Loucy (cell line): ENCODE data around the gene ZNF280D.

ENCODE experiments used
- H2AFZ ChIP-seq: fragments of 200-600 bp; sonication (generic); 2 replicates; pipeline ENCODE4 v1.6.0; 2016; ENCODE audit warnings: antibody characterized with exemption, mild to moderate bottlenecking, low read length, moderate library complexity
- H3F3A ChIP-seq: fragments of 200-600 bp; 2 replicates; pipeline ENCODE4 v1.6.0; 2016; ENCODE audit warnings: antibody characterized with exemption, low read depth, mild to moderate bottlenecking
- H3K27me3 ChIP-seq: fragments of 200-600 bp; sonication (generic); 2 replicates; pipeline ENCODE4 v1.6.1; 2014; ENCODE audit warnings: low read length, mild to moderate bottlenecking; ENCODE audit not compliant: insufficient read depth, poor library complexity, severe bottlenecking
- H3K36me3 ChIP-seq: fragments of 200-600 bp; sonication (generic); 2 replicates; pipeline ENCODE4 v1.6.1; 2016; ENCODE audit warnings: low read length; ENCODE audit not compliant: insufficient read depth
- H3K4me1 ChIP-seq: fragments of 200-600 bp; sonication (generic); 2 replicates; pipeline ENCODE4 v1.5.1; 2014; ENCODE audit warnings: low read length, mild to moderate bottlenecking; ENCODE audit not compliant: insufficient read depth, poor library complexity, severe bottlenecking
- H3K4me2 ChIP-seq: fragments of 200-600 bp; sonication (generic); 2 replicates; pipeline ENCODE4 v1.6.0; 2014; ENCODE audit warnings: antibody characterized with exemption, low read length, low read depth, mild to moderate bottlenecking; ENCODE audit not compliant: poor library complexity, severe bottlenecking
- H3K4me3 ChIP-seq: fragments of 200-600 bp; sonication (generic); 2 replicates; pipeline ENCODE4 v1.5.1; 2014; ENCODE audit warnings: low read length, mild to moderate bottlenecking, mixed read lengths; ENCODE audit not compliant: poor library complexity, severe bottlenecking
- H3K79me2 ChIP-seq: fragments of 200-600 bp; sonication (generic); 2 replicates; pipeline ENCODE4 v1.6.1; 2014; ENCODE audit warnings: low read length; ENCODE audit not compliant: insufficient read depth
- H3K9ac ChIP-seq: fragments of 200-600 bp; sonication (generic); 2 replicates; pipeline ENCODE4 v1.6.0; 2014; ENCODE audit warnings: mild to moderate bottlenecking, low read depth, low read length, moderate library complexity; ENCODE audit not compliant: poor library complexity, severe bottlenecking
- H3K9me2 ChIP-seq: fragments of 200-600 bp; sonication (generic); replicated peaks from 2 replicates; pipeline ENCODE4 v1.6.1; 2016; ENCODE audit warnings: low read depth, low read length, mixed read lengths
- H3K9me3 ChIP-seq: fragments of 200-600 bp; sonication (generic); 2 replicates; pipeline ENCODE4 v1.6.1; 2014; ENCODE audit warnings: mild to moderate bottlenecking, antibody characterized with exemption, low read length, low read depth; ENCODE audit not compliant: insufficient read depth
- H4K20me1 ChIP-seq: fragments of 200-600 bp; sonication (generic); 2 replicates; pipeline ENCODE4 v1.6.0; 2014; ENCODE audit warnings: antibody characterized with exemption, low read length, mild to moderate bottlenecking; ENCODE audit not compliant: insufficient read depth, poor library complexity, severe bottlenecking
- EZH2phosphoT487 ChIP-seq: fragments of 200-600 bp; IDR thresholded peaks from 2 replicates; pipeline ENCODE4 v1.6.1; 2018; ENCODE audit warnings: antibody characterized with exemption, mild to moderate bottlenecking, moderate library complexity, borderline replicate concordance
- TF ChIP-seq, protein P1 (sequence below): fragments of 200-600 bp; sonication (generic); conservative IDR thresholded peaks from 2 replicates; pipeline ENCODE4 v1.5.1; 2014; ENCODE audit warnings: mild to moderate bottlenecking, antibody characterized with exemption, low read length

ZNF280D gene

DNA sequence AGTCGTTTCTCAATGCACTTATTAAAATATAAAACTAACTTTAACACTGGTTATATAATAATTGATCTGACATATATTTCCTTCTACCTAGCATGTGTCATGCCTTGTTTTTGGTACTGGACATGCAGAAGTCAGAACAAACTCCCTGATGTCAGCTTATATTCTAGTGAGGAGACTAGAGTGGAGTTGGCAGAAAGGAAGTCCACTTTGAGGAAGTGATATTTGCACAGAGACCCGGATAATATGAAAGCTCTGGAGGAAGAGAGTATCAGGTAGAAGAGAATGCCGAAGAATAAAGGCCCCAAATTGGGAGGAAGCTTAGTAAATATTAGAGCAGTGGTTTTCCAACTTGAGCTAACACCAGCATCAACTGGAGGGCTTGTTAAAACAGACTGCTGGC, 24.6 kb upstream of the ZNF280D start:
- Histone ChIP-seq H3K9me3 (no peaks in the 10 kb centered on the region), H3K36me3 (no peaks in the 10 kb centered on the region), H3F3A (no peaks in the 10 kb centered on the region), H4K20me1 (no peaks in the 10 kb centered on the region), H3K79me2 (no peaks in the 10 kb centered on the region), H2AFZ (no peak overlapping the region), H3K4me2 (no peak overlapping the region), H3K9ac (no peak overlapping the region), H3K9me2 (no peaks in the 10 kb centered on the region), H3K27me3 (no peaks in the 10 kb centered on the region), H3K4me3 (no peak overlapping the region), H3K4me1 (no peaks in the 10 kb centered on the region)
- TF ChIP-seq, protein P1, sequence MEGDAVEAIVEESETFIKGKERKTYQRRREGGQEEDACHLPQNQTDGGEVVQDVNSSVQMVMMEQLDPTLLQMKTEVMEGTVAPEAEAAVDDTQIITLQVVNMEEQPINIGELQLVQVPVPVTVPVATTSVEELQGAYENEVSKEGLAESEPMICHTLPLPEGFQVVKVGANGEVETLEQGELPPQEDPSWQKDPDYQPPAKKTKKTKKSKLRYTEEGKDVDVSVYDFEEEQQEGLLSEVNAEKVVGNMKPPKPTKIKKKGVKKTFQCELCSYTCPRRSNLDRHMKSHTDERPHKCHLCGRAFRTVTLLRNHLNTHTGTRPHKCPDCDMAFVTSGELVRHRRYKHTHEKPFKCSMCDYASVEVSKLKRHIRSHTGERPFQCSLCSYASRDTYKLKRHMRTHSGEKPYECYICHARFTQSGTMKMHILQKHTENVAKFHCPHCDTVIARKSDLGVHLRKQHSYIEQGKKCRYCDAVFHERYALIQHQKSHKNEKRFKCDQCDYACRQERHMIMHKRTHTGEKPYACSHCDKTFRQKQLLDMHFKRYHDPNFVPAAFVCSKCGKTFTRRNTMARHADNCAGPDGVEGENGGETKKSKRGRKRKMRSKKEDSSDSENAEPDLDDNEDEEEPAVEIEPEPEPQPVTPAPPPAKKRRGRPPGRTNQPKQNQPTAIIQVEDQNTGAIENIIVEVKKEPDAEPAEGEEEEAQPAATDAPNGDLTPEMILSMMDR, result no peak
- no peak for TF ChIP-seq EZH2phosphoT487

DNA sequence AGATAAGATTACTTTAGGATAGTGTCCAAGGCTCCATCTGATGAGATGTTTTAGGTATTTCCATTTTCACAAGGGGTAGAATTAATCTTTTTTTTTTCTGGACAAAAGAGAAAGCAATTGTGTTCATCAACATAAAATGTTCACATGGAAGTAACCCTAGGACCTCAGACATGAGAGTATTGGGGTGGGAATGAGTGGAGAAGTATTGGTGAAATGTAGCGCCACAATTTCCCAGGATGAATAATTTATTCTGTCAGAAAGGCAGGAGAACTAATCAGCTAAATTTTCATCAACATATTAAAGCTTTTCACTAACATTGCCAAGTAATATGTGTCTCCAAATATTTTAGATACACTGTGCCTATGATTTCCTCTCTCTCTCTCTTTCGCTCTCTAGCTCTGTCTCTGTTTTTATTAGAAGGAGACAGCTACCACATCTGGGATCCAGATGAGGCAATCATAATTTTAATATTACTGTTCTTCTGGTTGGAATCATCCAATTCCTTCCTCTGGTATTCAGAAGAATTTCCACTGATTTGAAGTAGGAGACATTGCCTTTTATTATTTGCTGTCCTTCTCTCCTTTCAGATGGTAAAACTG, 21.6 kb upstream of the ZNF280D start:
- Histone ChIP-seq H3K9me2 (no peaks in the 10 kb centered on the region), H3K9ac (no peak overlapping the region), H3K4me2 (no peak overlapping the region), H3K36me3 (no peaks in the 10 kb centered on the region), H2AFZ (no peak overlapping the region), H3K27me3 (no peaks in the 10 kb centered on the region), H3K79me2 (no peaks in the 10 kb centered on the region), H3K4me3 (no peak overlapping the region), H3K9me3 (no peaks in the 10 kb centered on the region), H4K20me1 (no peaks in the 10 kb centered on the region), H3K4me1 (no peaks in the 10 kb centered on the region), H3F3A (no peaks in the 10 kb centered on the region)
- no peak for TF ChIP-seq EZH2phosphoT487
- TF ChIP-seq, protein P1, result no peak

DNA sequence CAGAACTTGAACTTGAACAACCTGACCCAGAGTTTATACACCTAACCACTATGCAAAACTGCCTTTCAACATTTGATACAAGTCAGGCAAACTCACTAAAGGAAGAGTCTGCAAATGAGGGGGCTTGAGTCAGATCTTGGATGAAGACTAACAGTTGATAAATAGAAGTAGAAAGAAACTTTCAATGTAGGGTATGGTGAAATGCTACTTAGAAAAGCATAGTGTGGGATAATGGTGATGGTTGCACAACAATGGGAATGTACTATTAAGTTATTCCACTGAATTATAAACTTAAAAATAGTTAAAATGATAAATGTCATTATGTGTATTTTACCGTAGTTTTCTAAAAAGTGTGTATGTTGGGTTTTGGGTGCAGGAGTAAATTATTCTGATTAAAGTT, 19.7 kb upstream of the ZNF280D start:
- Histone ChIP-seq H3K79me2 (no peaks in the 10 kb centered on the region), H4K20me1 (no peaks in the 10 kb centered on the region), H3K4me3 (no peak overlapping the region), H3K9me2 (no peaks in the 10 kb centered on the region), H3K9me3 (no peaks in the 10 kb centered on the region), H3K27me3 (no peaks in the 10 kb centered on the region), H3K36me3 (no peaks in the 10 kb centered on the region), H3F3A (no peaks in the 10 kb centered on the region), H2AFZ (no peak overlapping the region), H3K4me1 (no peaks in the 10 kb centered on the region), H3K4me2 (no peak overlapping the region), H3K9ac (no peak overlapping the region)
- TF ChIP-seq, protein P1, result no peak
- TF ChIP-seq EZH2phosphoT487, result no peak
